ENCODE results near the gene CSNK1E.

The CSNK1E gene

GRCh38 chr22:38294193-38294592 lies 23.0 kb downstream of the CSNK1E start:
- TF ChIP-seq CSDC2 (CRISPR knock-in tag; IDR thresholded peaks at IDR 0.05) (no peak), GLIS3 (CRISPR knock-in tag; IDR thresholded peaks at IDR 0.05) (no peak), ZNF8 (CRISPR knock-in tag; IDR thresholded peaks at IDR 0.05) (no peak), ZFP30 (CRISPR knock-in tag; IDR thresholded peaks at IDR 0.05) (no peak), ZFP3 (CRISPR knock-in tag; IDR thresholded peaks at IDR 0.05) (no peak), POU6F1 (CRISPR knock-in tag; IDR thresholded peaks at IDR 0.05; ENCODE audit: borderline replicate concordance, low read depth) (no peak), CSRNP3 (CRISPR knock-in tag; IDR thresholded peaks at IDR 0.05) (no peak), ISL1 (CRISPR knock-in tag; IDR thresholded peaks at IDR 0.05) (no peak), ESRRG (CRISPR knock-in tag; IDR thresholded peaks at IDR 0.05) (no peak), ZNF70 (CRISPR knock-in tag; IDR thresholded peaks at IDR 0.05) (no peak)
- no peak for ATAC-seq

- ATAC-seq, result no peak
- TF ChIP-seq CREB5 (CRISPR knock-in tag; IDR thresholded peaks at IDR 0.05; ENCODE audit: low read depth) (no peak), ZC3H10 (CRISPR knock-in tag; IDR thresholded peaks at IDR 0.05) (no peak), TSHZ2 (CRISPR knock-in tag; IDR thresholded peaks at IDR 0.05) (no peak), ZNF8 (CRISPR knock-in tag; IDR thresholded peaks at IDR 0.05) (no peak)
Observed at GRCh38 chr22:38292694-38293093, 24.5 kb downstream of the CSNK1E start.

- TF ChIP-seq GLIS3 (CRISPR knock-in tag; IDR thresholded peaks at IDR 0.05) (no peak), ZC3H10 (CRISPR knock-in tag; IDR thresholded peaks at IDR 0.05) (no peak), OSR1 (CRISPR knock-in tag; IDR thresholded peaks at IDR 0.05) (no peak), ZNF8 (CRISPR knock-in tag; IDR thresholded peaks at IDR 0.05) (no peak), ZFP30 (CRISPR knock-in tag; IDR thresholded peaks at IDR 0.05) (no peak), TOX (CRISPR knock-in tag; IDR thresholded peaks at IDR 0.05; ENCODE audit: borderline replicate concordance) (no peak), ZNF565 (CRISPR knock-in tag; conservative IDR thresholded peaks at IDR 0.05; ENCODE audit: low read depth) (no peak), ARNTL (CRISPR knock-in tag; IDR thresholded peaks at IDR 0.05; ENCODE audit: borderline replicate concordance, low read depth) (no peak), RARB (CRISPR knock-in tag; IDR thresholded peaks at IDR 0.05) (no peak), ISL1 (CRISPR knock-in tag; IDR thresholded peaks at IDR 0.05) (no peak), BACH2 (CRISPR knock-in tag; IDR thresholded peaks at IDR 0.05; ENCODE audit: borderline replicate concordance) (no peak), TSHZ2 (CRISPR knock-in tag; IDR thresholded peaks at IDR 0.05) (no peak), POU6F1 (CRISPR knock-in tag; IDR thresholded peaks at IDR 0.05; ENCODE audit: borderline replicate concordance, low read depth) (no peak), CSRNP3 (CRISPR knock-in tag; IDR thresholded peaks at IDR 0.05) (no peak), PPARA (CRISPR knock-in tag; IDR thresholded peaks at IDR 0.05; ENCODE audit: borderline replicate concordance) (no peak), CSDC2 (CRISPR knock-in tag; IDR thresholded peaks at IDR 0.05) (no peak), ZNF70 (CRISPR knock-in tag; IDR thresholded peaks at IDR 0.05) (no peak), SNAI2 (CRISPR knock-in tag; IDR thresholded peaks at IDR 0.05) (no peak), CREB5 (CRISPR knock-in tag; IDR thresholded peaks at IDR 0.05; ENCODE audit: low read depth) (no peak), TCF4 (CRISPR knock-in tag; IDR thresholded peaks at IDR 0.05; ENCODE audit: borderline replicate concordance) (no peak)
- ATAC-seq, result no peak
Observed at GRCh38 chr22:38291201-38291777, 25.9 kb downstream of the CSNK1E start.

Measured in SK-N-SH treated with all-trans-retinoic acid at 6 μM for 48 hours (cell line).